Panc1 (cell line): ENCODE results near the gene PCP4L1. TPM values are rescaled to one million over a fixed set of nuclear protein-coding genes. Genes with fewer than 3 reads are reported as not detected.

Source experiments
- ATAC-seq: fragments of 200-7000 bp; cut with Tn5 transposase; 2 replicates; pipeline ENCODE4 v1.9.1; 2020; ENCODE audit warnings: mild to moderate bottlenecking, moderate library complexity
- BruUV-seq: library from RNA; stranded (reverse); fragments of 400-500 nt; replicated peaks from 2 replicates; lab custom pipeline; 2021; lab: Mats Ljungman, UMichigan
- CTCF ChIA-PET: fragments of 300-600 bp; sonication (Branson Sonifier 250); formaldehyde crosslinking; loops from one replicate; lab custom pipeline; 2022; ENCODE audit warnings: antibody characterized with exemption; lab: Charles Lee
- POLR2A ChIA-PET: fragments of 300-600 bp; sonication (Branson Sonifier 250); formaldehyde crosslinking; loops from one replicate; lab custom pipeline; 2022; ENCODE audit warnings: antibody characterized with exemption; lab: Charles Lee
- DNase-seq: peaks from one replicate; pipeline ENCODE4 v3.0.0-alpha.2; 2010; ENCODE audit warnings: low read depth, low spot score
- H3K27ac ChIP-seq: 2 replicates; pipeline ENCODE4 v1.5.1; 2011; ENCODE audit warnings: mild to moderate bottlenecking, low read length, inconsistent platforms
- H3K27me3 ChIP-seq: fragments of 200-500 bp; sonication (Bioruptor generic); 2 replicates; pipeline ENCODE4 v1.6.0; 2014; ENCODE audit warnings: low read length, inconsistent platforms; ENCODE audit not compliant: control insufficient read depth, insufficient read depth
- H3K36me3 ChIP-seq: fragments of 200-500 bp; sonication (Bioruptor generic); 2 replicates; pipeline ENCODE4 v1.5.1; 2014; ENCODE audit warnings: inconsistent platforms, mild to moderate bottlenecking, low read length, moderate library complexity; ENCODE audit not compliant: control insufficient read depth, insufficient read depth
- H3K4me1 ChIP-seq: 2 replicates; pipeline ENCODE4 v1.5.1; 2011; ENCODE audit warnings: inconsistent platforms, mild to moderate bottlenecking, low read length, moderate library complexity; ENCODE audit not compliant: control insufficient read depth, insufficient read depth
- H3K4me3 ChIP-seq, 2 experiments: 2 replicates each; pipeline ENCODE4 v1.5.1; 2011 to 2012; ENCODE audit warnings: low read depth in 2 of 2, low read length in 2 of 2, mild to moderate bottlenecking in 2 of 2, inconsistent platforms in 1 of 2, moderate library complexity in 1 of 2
- H3K9me3 ChIP-seq: fragments of 200-500 bp; sonication (Bioruptor generic); 2 replicates; pipeline ENCODE4 v1.5.1; 2014; ENCODE audit warnings: low read depth, mild to moderate bottlenecking, inconsistent platforms, low read length, moderate library complexity; ENCODE audit not compliant: control insufficient read depth, insufficient read depth
- CTCF ChIP-seq: fragments of 450-650 bp; IDR thresholded peaks from 2 replicates; pipeline ENCODE4 v1.5.1; 2017; ENCODE audit warnings: mild to moderate bottlenecking
- POLR2AphosphoS5 ChIP-seq: IDR thresholded peaks from 2 replicates; pipeline ENCODE4 v1.6.1; 2012; ENCODE audit warnings: mild to moderate bottlenecking, low read depth, low read length, moderate library complexity
- REST ChIP-seq, 2 experiments: IDR thresholded peaks; 2 replicates each; pipeline ENCODE4 v1.6.1; 2011 to 2012; ENCODE audit warnings: low read depth in 2 of 2, control low read depth in 1 of 2, low read length in 1 of 2, mild to moderate bottlenecking in 1 of 2, moderate library complexity in 1 of 2; ENCODE audit not compliant: insufficient read depth in 1 of 2
- SIN3A ChIP-seq: IDR thresholded peaks from 2 replicates; pipeline ENCODE4 v1.6.1; 2012; ENCODE audit warnings: low read depth, mild to moderate bottlenecking, low read length, moderate library complexity, borderline replicate concordance; ENCODE audit not compliant: insufficient read depth
- TCF7L2 ChIP-seq: IDR thresholded peaks from 2 replicates; pipeline ENCODE4 v1.6.1; 2011; ENCODE audit warnings: mild to moderate bottlenecking, low read depth, low read length, inconsistent platforms
- in situ Hi-C: cut with HindIII; loops from 2 replicates; pipeline ENCODE4 v1.10.0; 2016; ENCODE audit warnings: low sequenced_read_pairs, low pct_unique_long_range_greater_than_20kb
- intact Hi-C: fragments of 100-400 bp; cut with micrococcal nuclease; formaldehyde crosslinking; loops from one replicate; pipeline ENCODE4 v1.10.0; 2022; ENCODE audit not compliant: unreplicated experiment
- total RNA-seq: library from RNA; stranded (reverse); gene quantifications from one replicate; pipeline ENCODE4 v1.2.1, GENCODE V29; 2021; ENCODE audit not compliant: unreplicated experiment

PCP4L1 gene
- total RNA-seq, 1 experiment from 2014 or later: not detected

- H3K27ac ChIP-seq: no peak overlapping the region
- DNase-seq (no peak), ATAC-seq (no peak)
- no peak overlapping the region for H3K4me3 ChIP-seq
- BruUV-seq: no TSS peak
- no peaks in the 10 kb centered on the region for H3K4me1 ChIP-seq
- in situ Hi-C loops: loop anchor here (25.0 kb wide), 1 partner anchor 167 kb away; no protein-coding TSS in a partner anchor
- ChIA-PET CTCF (interaction anchor here (0.7 kb wide), 1 partner anchor 175 kb away, joined by 6 read pairs; no protein-coding TSS in a partner anchor), POLR2A (interaction anchor here (0.6 kb wide), 1 partner anchor 12 kb away, joined by 8 read pairs; no protein-coding TSS in a partner anchor)
- TF ChIP-seq TCF7L2: no peak
- TF ChIP-seq CTCF: no peak
- TF ChIP-seq SIN3A: no peak
- no peak for TF ChIP-seq REST (IDR thresholded peaks at IDR 0.05; ENCODE audit: insufficient read depth in 1 of 2, low read depth in 2 of 2, low read length in 1 of 2)
- TF ChIP-seq POLR2AphosphoS5: no peak
- no peaks in the 10 kb centered on the region for H3K36me3 ChIP-seq
- H3K9me3 ChIP-seq: no peaks in the 10 kb centered on the region
- intact Hi-C loops: no loop called here
- H3K27me3 ChIP-seq: no peaks in the 10 kb centered on the region
These were observed 38.5 kb upstream of the PCP4L1 start for GRCh38 chr1:161220002-161220401.

- Histone ChIP-seq H3K27me3 (no peaks in the 10 kb centered on the region), H3K4me3 (no peak overlapping the region), H3K9me3 (no peaks in the 10 kb centered on the region), H3K36me3 (peaks cover 2% of the 10 kb centered on the region; the same call in 1 of the 2 replicates), H3K4me1 (peaks cover 15% of the 10 kb centered on the region), H3K27ac (no peak overlapping the region)
- intact Hi-C loops: no loop called here
- no peak for TF ChIP-seq POLR2AphosphoS5
- TF ChIP-seq TCF7L2: no peak
- no peak for TF ChIP-seq CTCF
- TF ChIP-seq SIN3A: no peak
- no peak for TF ChIP-seq REST (IDR thresholded peaks at IDR 0.05; ENCODE audit: insufficient read depth in 1 of 2, low read depth in 2 of 2, low read length in 1 of 2)
- ATAC-seq: no peak
- no peak for DNase-seq
- CTCF ChIA-PET: no interaction called here
- BruUV-seq: no TSS peak
- POLR2A ChIA-PET: interaction anchor here (0.5 kb wide), 1 partner anchor 779 kb away, joined by 18 read pairs; no protein-coding TSS in a partner anchor
- in situ Hi-C loops: loop anchor here (25.0 kb wide), 1 partner anchor 165 kb away; no protein-coding TSS in a partner anchor
These were observed 36.1 kb upstream of the PCP4L1 start for GRCh38 chr1:161222175-161223019.
